ENCODE results near the gene RNU4-1. TPM values are rescaled to one million over a fixed set of nuclear protein-coding genes. Genes with fewer than 3 reads are reported as not detected.

The RNU4-1 gene
- total and polyA plus RNA-seq, 4 donors, result under 0.01 to 2,200 TPM; not detected in 2

DNA sequence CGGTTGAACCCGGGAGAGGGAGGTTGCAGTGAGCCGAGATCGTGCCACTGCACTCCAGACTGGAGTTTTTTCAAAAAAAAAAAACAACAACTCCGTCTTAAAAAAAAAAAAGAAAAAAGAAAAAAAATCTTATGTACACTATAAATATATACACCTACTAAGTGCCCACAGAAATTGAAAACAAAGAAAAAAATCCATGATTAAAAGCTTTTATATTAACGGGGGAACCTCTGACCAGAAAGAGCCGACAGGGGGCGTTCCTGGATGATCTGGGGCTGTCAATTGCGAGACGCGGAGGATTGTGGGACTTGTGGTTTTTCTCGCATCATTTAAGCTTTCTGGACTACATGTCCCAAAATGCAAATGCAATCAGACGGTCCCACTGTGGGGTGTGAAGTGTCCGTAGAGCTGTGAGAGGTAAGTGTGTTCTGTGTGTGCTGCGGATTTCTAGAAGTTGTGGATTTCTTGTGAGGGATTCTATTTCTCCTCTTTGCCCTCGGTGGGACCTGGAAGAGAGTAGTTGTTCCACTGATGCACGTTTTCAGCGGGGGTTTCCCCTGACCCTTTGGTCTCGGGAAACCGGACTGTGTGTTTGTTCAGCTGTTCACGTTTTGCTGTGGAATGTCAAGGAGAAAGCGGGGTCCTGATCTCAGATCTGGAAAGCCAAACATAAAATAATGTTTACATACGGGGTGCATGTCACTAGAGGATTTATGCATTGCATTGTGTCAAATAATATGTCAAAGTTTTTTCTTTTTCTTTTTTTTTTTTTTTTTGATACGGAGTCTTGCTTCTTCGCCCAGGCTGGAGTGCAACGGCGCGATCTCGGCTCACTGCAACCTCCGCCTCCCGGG lies 9.2 kb upstream of the RNU4-1 start, which contains the start of gene SIRT4:
Gene SIRT4, plus strand, starts transcription at position 360 of the 854 bp plus-strand sequence. CDS start 1,241 bp downstream, outside the sequence.
- Histone ChIP-seq H3K4me3 (peak within 1 kb of the TSS; percentile 28), H3K4me1 (ENCODE audit: control insufficient read depth in 5 of 5, insufficient read depth in 5 of 5, low read length in 5 of 5) (peaks cover 0 to 4% (median 0%) of the 10 kb centered on the region in 5 donors), H3K9ac (ENCODE audit: insufficient read depth in 1 of 2, low read length in 2 of 2) (peak within 1 kb of the TSS in 1 of 2 donors; percentile 98), H3K27ac (ENCODE audit: low read depth in 1 of 2, low read length in 1 of 2) (peak within 1 kb of the TSS; percentile 48 to 84), H3K36me3 (ENCODE audit: control insufficient read depth in 4 of 4, insufficient read depth in 4 of 4, low read length in 4 of 4) (peaks cover 0 to 1% (median 0%) of the 10 kb centered on the region in 4 donors), H3K9me3 (ENCODE audit: control insufficient read depth in 4 of 4, insufficient read depth in 3 of 4, low read length in 3 of 4) (no peaks in the 10 kb centered on the region), H3K27me3 (ENCODE audit: control insufficient read depth in 3 of 3, insufficient read depth in 3 of 3, low read length in 2 of 3) (no peaks in the 10 kb centered on the region)
- TF ChIP-seq, protein P1, sequence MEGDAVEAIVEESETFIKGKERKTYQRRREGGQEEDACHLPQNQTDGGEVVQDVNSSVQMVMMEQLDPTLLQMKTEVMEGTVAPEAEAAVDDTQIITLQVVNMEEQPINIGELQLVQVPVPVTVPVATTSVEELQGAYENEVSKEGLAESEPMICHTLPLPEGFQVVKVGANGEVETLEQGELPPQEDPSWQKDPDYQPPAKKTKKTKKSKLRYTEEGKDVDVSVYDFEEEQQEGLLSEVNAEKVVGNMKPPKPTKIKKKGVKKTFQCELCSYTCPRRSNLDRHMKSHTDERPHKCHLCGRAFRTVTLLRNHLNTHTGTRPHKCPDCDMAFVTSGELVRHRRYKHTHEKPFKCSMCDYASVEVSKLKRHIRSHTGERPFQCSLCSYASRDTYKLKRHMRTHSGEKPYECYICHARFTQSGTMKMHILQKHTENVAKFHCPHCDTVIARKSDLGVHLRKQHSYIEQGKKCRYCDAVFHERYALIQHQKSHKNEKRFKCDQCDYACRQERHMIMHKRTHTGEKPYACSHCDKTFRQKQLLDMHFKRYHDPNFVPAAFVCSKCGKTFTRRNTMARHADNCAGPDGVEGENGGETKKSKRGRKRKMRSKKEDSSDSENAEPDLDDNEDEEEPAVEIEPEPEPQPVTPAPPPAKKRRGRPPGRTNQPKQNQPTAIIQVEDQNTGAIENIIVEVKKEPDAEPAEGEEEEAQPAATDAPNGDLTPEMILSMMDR (IDR thresholded peaks at IDR 0.05; ENCODE audit: control extremely low read depth, extremely low read depth), result peak; percentile 45
- ATAC-seq (ENCODE audit: insufficient read depth, low FRiP score) (peak; percentile 94), DNase-seq (peak; percentile 91 to 98 (median 97))
- WGBS, 2 donors, result 9 to 12% methylated on average over 31 of the region's 31 CpGs

DNA sequence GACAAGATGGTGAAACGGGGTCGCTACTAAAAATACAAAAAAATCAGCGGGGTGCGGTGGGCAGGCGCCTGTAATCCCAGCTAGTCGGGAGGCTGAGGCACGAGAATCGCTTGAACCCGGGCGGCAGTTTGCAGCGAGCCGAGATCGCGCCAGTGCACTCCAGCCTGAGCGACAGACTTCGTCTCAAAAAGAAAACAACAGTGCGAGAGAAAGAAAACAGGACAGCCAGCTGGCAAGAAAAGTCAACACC lies 701 bp downstream of the RNU4-1 start:
- H3K27me3 ChIP-seq (ENCODE audit: control insufficient read depth in 3 of 3, insufficient read depth in 3 of 3, low read length in 2 of 3), result no peaks in the 10 kb centered on the region
- no peak for DNase-seq
- 0 to 1% methylated on average over 17 of the region's 17 CpGs for WGBS, 2 donors
- peak overlapping the region; percentile 45 for H3K4me3 ChIP-seq
- no peaks in the 10 kb centered on the region for H3K9me3 ChIP-seq (ENCODE audit: control insufficient read depth in 4 of 4, insufficient read depth in 3 of 4, low read length in 3 of 4)
- peaks cover 0 to 21% (median 0%) of the 10 kb centered on the region in 5 donors for H3K4me1 ChIP-seq (ENCODE audit: control insufficient read depth in 5 of 5, insufficient read depth in 5 of 5, low read length in 5 of 5)
- ATAC-seq (ENCODE audit: insufficient read depth, low FRiP score), result no peak
- H3K27ac ChIP-seq (ENCODE audit: low read depth in 1 of 2, low read length in 1 of 2), result peak overlapping the region; percentile 97 to 98
- peak overlapping the region; percentile 98 to 100 for H3K9ac ChIP-seq (ENCODE audit: insufficient read depth in 1 of 2, low read length in 2 of 2)
- TF ChIP-seq, protein P1 (IDR thresholded peaks at IDR 0.05; ENCODE audit: control extremely low read depth, extremely low read depth), result no peak
- no peaks in the 10 kb centered on the region for H3K36me3 ChIP-seq (ENCODE audit: control insufficient read depth in 4 of 4, insufficient read depth in 4 of 4, low read length in 4 of 4)

DNA sequence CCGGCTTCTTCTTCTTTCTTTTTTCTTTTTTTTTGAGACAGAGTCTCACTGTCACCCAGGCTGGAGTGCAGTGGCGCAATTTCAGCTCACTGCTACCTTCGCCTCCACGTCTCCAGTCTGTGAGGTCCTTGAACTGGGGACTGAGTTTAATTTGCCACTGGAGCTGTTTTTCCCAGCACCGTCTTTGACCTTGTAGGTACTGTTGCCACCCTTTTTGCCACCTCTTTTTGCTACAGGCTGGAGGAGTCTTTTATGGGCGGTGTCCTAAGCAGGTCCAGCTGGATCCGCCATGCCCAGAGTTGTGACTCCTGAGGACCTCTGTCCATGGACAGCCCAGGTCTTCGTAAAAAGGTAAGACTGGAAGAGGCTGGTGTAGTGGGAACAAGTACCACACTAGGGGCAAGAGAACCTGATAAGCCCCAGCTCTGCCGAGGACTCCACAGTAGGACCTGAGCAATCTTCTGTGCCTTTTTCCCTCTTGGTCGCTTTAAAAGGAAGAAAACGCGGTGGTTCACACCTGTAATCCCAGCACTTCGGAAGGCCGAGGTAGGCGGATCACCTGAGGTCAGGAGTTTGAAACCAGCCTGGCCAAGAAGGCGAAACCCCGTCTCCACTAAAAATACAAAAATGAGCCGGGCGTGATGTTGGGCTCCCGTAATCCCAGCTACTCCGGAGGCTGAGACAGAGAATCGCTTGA lies 2.3 kb downstream of the RNU4-1 start:
- H3K9ac ChIP-seq (ENCODE audit: insufficient read depth in 1 of 2, low read length in 2 of 2), result peak overlapping the region; percentile 7 to 100

More for the DNA sequence above, 2.3 kb downstream of the RNU4-1 start:
- Histone ChIP-seq H3K27ac (ENCODE audit: low read depth in 1 of 2, low read length in 1 of 2) (peak overlapping the region; percentile 62 to 98), H3K36me3 (ENCODE audit: control insufficient read depth in 4 of 4, insufficient read depth in 4 of 4, low read length in 4 of 4) (no peaks in the 10 kb centered on the region), H3K9me3 (ENCODE audit: control insufficient read depth in 4 of 4, insufficient read depth in 3 of 4, low read length in 3 of 4) (no peaks in the 10 kb centered on the region), H3K4me1 (ENCODE audit: control insufficient read depth in 5 of 5, insufficient read depth in 5 of 5, low read length in 5 of 5) (peaks cover 0 to 21% (median 1%) of the 10 kb centered on the region in 5 donors), H3K4me3 (no peak overlapping the region), H3K27me3 (ENCODE audit: control insufficient read depth in 3 of 3, insufficient read depth in 3 of 3, low read length in 2 of 3) (no peaks in the 10 kb centered on the region)
- DNase-seq (peak; percentile 23 to 40 (median 29)), ATAC-seq (ENCODE audit: insufficient read depth, low FRiP score) (no peak)
- WGBS, 2 donors, result 22 to 23% methylated on average over 22 of the region's 22 CpGs
- TF ChIP-seq, protein P1 (IDR thresholded peaks at IDR 0.05; ENCODE audit: control extremely low read depth, extremely low read depth), result no peak
